T-helper 17 cell (primary cell): ENCODE measurements around the gene TMPRSS6. TPM values are rescaled to one million over a fixed set of nuclear protein-coding genes. Genes with fewer than 3 reads are reported as not detected.
A peak's percentile ranks its signal among the peaks of the same experiment; 100 is the strongest.

ENCODE experiments used
- ATAC-seq: fragments of 150-1000 bp; cut with Tn5 transposase; 2 replicates; pipeline ENCODE4 v1.10.0; 2021; ENCODE audit warnings: mild to moderate bottlenecking, moderate library complexity
- DNase-seq, 3 donors: peaks; one replicate each; pipeline versions ENCODE4 v3.0.0 to v3.0.0-alpha.2; 2020 to 2021
- H3K9me3 ChIP-seq: one replicate; pipeline ENCODE4 v1.7.0; 2013; ENCODE audit warnings: low read length, mild to moderate bottlenecking; ENCODE audit not compliant: control insufficient read depth, poor library complexity, severe bottlenecking
- H3K27ac Mint-ChIP-seq: one replicate; pipeline ENCODE4 v1.8.0; 2022; ENCODE audit warnings: mild to moderate bottlenecking, moderate library complexity, mixed read lengths
- H3K27me3 Mint-ChIP-seq: one replicate; pipeline ENCODE4 v1.8.0; 2022; ENCODE audit warnings: mixed read lengths
- H3K36me3 Mint-ChIP-seq: one replicate; pipeline ENCODE4 v1.8.0; 2022; ENCODE audit warnings: low read depth, mixed read lengths
- H3K4me1 Mint-ChIP-seq: one replicate; pipeline ENCODE4 v1.8.0; 2022; ENCODE audit warnings: mild to moderate bottlenecking, mixed read lengths
- H3K4me3 Mint-ChIP-seq: one replicate; pipeline ENCODE4 v1.8.0; 2022; ENCODE audit warnings: mild to moderate bottlenecking, moderate library complexity, mixed read lengths
- total RNA-seq, 4 donors: library from RNA in 2 of 4; stranded (reverse) in 2 of 4; gene quantifications; one replicate each; pipeline ENCODE4 v1.2.3 and lab custom pipeline; 2022 to 2026

The TMPRSS6 gene
- total RNA-seq, 2 donors from 2014 or later, result 0.31 to 0.92 TPM

DNA sequence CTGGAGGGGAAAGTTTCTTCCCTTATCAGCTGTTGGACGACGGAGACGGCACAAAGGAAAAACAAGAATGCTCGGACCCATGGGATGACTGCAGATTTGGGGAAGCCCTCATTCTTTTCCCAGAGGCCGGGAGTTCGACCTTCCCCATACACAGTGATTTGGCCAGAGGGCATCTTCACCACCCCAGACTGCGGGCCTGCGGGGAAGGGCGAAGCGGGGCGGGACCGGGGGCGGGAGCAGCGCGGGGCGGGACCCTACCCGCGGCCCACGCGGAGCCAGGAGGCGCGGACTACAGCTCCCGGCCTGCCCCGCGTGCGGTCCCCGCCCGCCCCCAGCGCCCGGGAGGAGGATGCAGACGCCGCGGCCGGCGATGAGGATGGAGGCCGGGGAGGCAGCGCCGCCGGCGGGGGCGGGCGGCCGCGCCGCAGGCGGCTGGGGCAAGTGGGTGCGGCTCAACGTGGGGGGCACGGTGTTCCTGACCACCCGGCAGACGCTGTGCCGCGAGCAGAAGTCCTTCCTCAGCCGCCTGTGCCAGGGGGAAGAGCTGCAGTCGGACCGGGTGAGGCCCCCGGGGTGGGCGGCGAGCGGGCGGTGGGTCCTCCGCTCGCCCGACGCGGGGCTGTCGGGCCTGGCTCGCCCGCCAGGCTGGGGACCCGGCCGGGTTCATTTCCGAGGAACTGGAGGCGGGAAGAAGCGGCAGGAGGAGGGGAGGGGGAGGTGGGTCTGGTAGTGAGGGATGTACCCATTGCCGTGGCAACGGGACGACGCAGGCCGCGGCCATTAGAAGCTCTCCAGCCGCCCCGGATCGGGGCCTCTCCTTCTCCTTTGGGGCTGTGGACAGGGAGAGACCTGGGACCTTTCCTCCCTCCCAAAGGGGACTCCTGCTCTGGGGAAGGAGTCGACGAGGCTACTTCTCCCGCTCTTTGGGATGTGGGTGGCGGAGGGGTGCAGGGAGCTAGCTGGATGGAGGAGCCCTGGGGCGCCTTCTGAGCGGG is 57.8 kb downstream of the TMPRSS6 start, which contains the start of gene KCTD17:
KCTD17 (plus strand) TSS at position 352 of the 995 bp plus-strand sequence; CDS start at position 371, 19 bp downstream.
- ATAC-seq (peak; percentile 100), DNase-seq (peak; percentile 63 to 72 (median 65))
- H3K36me3 Mint-ChIP-seq, result no peaks in the 10 kb centered on the region
- H3K9me3 ChIP-seq, result no peaks in the 10 kb centered on the region
- H3K4me1 Mint-ChIP-seq, result peaks cover 4% of the 10 kb centered on the region
- H3K4me3 Mint-ChIP-seq, result peak within 1 kb of the TSS; percentile 87
- H3K27ac Mint-ChIP-seq, result no peak within 1 kb of the TSS
- H3K27me3 Mint-ChIP-seq, result no peaks in the 10 kb centered on the region

DNA sequence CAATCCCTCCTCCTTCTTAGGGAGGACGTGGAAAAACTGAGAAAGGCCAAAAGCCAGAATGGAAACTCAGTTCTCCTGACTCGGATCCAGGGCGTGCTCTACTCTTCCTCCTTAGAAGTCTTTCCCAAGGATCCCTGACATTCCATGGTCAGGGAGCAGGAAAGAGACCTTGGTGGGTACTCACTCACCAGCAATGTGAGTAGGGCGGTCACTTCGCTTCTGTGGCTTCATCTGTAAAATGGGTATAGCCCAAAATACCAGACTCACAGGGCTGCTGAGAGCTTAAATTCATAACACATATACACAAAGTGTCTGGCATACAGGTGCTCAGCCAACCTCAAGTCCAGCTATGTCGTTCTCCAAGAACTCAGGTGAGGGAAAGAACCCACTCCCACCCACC is 58.6 kb downstream of the TMPRSS6 start:
- peaks cover 4% of the 10 kb centered on the region for H3K4me1 Mint-ChIP-seq
- DNase-seq (no peak), ATAC-seq (no peak)
- H3K9me3 ChIP-seq, result no peaks in the 10 kb centered on the region
- no peaks in the 10 kb centered on the region for H3K27me3 Mint-ChIP-seq
- H3K36me3 Mint-ChIP-seq, result no peaks in the 10 kb centered on the region
- H3K27ac Mint-ChIP-seq, result no peak overlapping the region
- H3K4me3 Mint-ChIP-seq, result peak overlapping the region; percentile 87

DNA sequence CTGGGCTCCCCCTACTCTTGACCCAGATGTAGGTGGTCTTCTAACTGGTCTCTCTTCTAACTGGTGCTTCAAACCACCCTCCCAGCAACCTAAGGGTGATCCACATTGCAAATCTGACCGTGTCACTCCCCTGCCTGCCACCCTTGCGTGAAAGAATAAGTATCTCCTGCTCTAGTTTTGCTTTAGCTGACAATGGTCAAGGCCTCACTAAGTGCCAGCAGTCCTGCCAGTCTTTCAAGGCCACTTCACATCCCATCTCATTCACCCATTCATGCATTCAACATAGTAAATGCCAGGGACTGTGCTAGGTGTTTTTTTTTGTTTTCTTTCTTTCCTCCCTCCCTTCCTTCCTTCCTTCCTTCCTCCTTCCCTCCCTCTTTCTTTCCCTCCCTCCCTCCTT is 60.3 kb downstream of the TMPRSS6 start:
- DNase-seq (no peak), ATAC-seq (no peak)
- Mint-ChIP-seq H3K36me3 (no peaks in the 10 kb centered on the region), H3K4me3 (no peak overlapping the region), H3K27me3 (no peaks in the 10 kb centered on the region), H3K27ac (no peak overlapping the region), H3K4me1 (peaks cover 7% of the 10 kb centered on the region)
- H3K9me3 ChIP-seq, result no peaks in the 10 kb centered on the region

DNA sequence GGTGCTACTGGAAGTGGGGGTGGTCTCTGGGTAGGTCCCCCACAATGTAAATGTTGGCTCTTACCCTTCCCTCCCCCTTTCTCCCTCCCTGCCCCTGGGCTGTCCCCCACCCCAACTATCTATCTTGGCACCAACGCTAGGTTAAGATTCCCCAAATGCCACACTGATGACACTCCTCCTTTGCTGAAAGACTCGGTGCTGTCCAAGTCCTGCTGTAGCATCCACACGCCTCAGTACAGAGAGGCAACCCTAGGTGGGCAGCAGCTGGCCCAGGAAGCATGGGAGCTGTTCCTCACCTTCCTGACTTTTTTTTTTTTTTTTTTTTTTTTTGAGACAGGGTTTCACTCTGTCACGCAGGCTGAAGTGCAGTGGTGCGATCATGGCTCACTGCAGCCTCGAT is 61.4 kb downstream of the TMPRSS6 start:
- Mint-ChIP-seq H3K36me3 (no peaks in the 10 kb centered on the region), H3K27ac (no peak overlapping the region), H3K4me1 (peaks cover 7% of the 10 kb centered on the region), H3K27me3 (no peaks in the 10 kb centered on the region), H3K4me3 (no peak overlapping the region)
- H3K9me3 ChIP-seq, result no peaks in the 10 kb centered on the region
- DNase-seq (no peak), ATAC-seq (no peak)

DNA sequence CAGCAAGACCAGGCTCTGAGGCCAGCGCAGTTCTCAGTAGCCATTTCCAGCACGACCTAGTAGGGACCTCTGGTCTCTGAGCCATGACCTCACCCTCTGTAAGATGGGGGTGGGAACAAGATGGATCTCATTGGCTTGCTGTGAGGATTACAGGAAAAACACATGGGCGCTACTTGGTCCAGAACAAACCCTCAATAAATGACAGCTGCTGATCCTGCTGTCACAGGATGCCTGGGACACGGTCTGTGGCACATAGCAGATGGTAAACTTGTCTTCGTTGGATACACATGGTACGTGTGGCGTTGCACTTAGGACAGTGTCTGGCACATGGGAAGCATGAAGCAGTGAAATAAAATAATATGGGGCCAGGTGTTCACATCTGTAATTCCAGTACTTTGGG is 62.5 kb downstream of the TMPRSS6 start:
- no peaks in the 10 kb centered on the region for H3K27me3 Mint-ChIP-seq
- no peaks in the 10 kb centered on the region for H3K9me3 ChIP-seq
- no peak overlapping the region for H3K4me3 Mint-ChIP-seq
- no peak for ATAC-seq
- peaks cover 2% of the 10 kb centered on the region for H3K4me1 Mint-ChIP-seq
- no peak for DNase-seq
- H3K27ac Mint-ChIP-seq, result no peak overlapping the region
- no peaks in the 10 kb centered on the region for H3K36me3 Mint-ChIP-seq

DNA sequence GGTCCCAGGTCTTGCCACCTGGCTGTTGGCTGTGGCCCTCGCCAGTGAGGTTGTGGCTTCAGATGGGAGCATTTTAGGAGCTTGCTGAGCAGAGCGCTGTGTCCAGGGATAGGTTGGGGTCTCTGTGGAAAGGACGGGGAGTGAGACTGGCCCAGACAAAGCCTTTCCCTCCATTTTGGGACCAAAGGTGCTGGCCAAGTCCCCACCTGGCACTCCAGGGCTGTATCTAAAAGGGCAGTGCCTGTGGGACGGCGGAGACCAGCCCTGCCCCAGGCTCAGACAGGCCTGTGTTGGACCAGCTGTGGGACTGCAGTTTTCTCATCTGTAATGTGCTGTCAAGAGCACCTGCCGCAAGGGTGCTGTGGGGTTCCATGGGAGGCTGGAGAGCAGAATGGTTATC is 62.9 kb downstream of the TMPRSS6 start:
- H3K4me1 Mint-ChIP-seq, result peaks cover 2% of the 10 kb centered on the region
- H3K27ac Mint-ChIP-seq, result no peak overlapping the region
- H3K9me3 ChIP-seq, result no peaks in the 10 kb centered on the region
- H3K4me3 Mint-ChIP-seq, result no peak overlapping the region
- DNase-seq, result no peak
- no peak for ATAC-seq
- H3K36me3 Mint-ChIP-seq, result no peaks in the 10 kb centered on the region
- peaks cover 1% of the 10 kb centered on the region for H3K27me3 Mint-ChIP-seq

DNA sequence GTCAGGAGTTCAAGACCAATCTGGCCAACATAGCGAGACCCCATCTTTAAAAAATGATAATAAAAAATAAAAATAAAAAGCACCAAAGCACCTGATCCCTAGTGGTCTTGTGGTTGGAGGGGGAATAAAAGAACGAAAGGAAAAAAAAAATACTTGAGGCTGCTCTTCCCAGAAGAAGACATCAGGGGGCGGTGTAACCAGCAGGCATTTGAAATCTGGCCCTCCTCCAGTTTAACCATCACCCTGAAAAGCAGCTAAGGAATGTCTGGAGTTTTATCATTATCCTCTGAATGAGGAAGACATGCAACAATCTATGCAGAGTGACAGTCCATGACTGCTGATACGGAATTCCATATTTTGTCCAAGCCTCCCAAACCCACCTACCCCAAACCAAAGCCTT is 63.6 kb downstream of the TMPRSS6 start:
- no peaks in the 10 kb centered on the region for H3K36me3 Mint-ChIP-seq
- peaks cover 2% of the 10 kb centered on the region for H3K4me1 Mint-ChIP-seq
- no peak overlapping the region for H3K4me3 Mint-ChIP-seq
- DNase-seq (no peak), ATAC-seq (no peak)
- H3K27ac Mint-ChIP-seq, result no peak overlapping the region
- H3K9me3 ChIP-seq, result no peaks in the 10 kb centered on the region
- peaks cover 8% of the 10 kb centered on the region for H3K27me3 Mint-ChIP-seq

DNA sequence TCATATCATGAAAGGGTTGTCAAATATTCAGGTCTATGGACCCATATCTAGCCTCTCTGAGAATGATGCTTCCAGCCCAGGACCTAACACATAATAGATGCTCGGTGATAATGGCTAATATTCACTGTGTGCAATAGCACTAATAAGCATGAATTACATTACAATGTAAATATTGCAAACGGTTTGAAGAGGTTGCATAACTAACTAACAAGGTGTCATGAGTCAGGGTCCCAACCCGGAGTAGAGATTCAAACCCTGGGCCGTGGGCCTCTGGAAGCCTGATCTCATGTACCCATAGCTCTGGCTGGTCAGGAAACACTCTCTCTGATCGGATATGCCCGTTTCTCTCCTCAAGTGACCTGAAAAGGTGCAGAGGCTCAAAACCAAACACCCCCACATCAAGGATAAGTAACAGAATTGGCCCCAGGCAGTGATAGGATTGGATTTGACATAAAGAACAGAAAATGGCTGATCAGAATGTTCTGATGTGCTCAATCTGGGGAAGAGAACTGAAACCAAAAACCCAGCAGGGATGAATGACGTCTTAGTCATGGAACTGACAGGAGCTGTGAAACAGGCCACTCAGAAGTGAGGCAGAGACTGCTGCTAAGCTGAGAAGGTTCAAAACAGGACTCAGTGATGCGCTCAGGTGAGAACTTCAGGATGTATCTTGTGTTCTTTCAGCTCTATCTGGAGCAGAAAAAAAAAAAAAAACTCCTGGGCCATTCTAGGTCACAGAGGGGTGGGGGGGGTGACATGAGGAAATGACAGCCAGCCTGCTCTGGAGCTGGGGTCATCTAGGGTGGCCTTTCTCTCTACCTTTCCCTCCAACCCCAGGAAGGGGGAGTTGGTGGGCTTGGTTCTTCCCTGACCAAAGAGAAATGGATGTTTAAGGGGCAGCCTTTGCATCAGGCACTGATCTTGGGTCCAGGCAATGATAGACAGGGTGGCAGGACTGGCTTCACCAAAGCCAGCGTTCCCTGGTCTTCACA is 64.6 kb downstream of the TMPRSS6 start:
- DNase-seq (no peak), ATAC-seq (no peak)
- Mint-ChIP-seq H3K36me3 (no peaks in the 10 kb centered on the region), H3K4me1 (peaks cover 2% of the 10 kb centered on the region), H3K27ac (no peak overlapping the region), H3K4me3 (no peak overlapping the region), H3K27me3 (peaks cover 16% of the 10 kb centered on the region)
- no peaks in the 10 kb centered on the region for H3K9me3 ChIP-seq

DNA sequence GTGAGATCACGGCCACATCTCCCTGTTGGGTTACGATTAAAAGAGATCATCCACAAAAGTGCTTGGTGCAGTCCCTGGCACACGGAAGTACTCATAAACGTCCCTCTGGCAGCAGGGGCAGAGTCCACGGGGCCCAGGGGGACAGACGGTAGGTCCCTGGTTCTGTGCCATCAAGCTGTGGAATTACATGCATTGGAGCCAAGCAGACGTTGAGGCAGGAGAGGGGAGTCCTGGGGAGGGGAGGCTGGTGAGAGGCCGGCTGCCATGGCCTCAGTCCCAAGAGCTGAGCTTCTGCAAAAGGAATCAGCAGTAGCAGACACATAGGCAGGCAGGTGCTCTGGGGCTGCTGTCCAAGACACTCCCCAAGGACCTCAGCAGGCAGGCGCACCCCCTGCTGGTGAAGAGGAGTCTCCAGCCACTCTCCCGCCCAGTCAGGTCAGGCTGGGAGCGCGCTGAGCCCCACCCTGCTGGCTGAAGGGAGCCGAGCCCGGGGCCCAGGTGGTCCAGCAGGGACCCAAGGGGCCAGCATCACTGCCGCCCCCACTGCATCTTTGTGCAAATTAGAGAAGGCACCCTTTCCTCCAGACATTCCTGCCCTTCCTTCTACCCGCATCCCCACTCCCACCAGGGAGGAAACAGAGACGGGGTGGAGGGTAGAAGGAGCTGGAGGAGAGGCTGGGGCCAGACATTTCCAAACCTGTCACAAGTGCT is 65.5 kb downstream of the TMPRSS6 start:
- peaks cover 19% of the 10 kb centered on the region for H3K27me3 Mint-ChIP-seq
- no peaks in the 10 kb centered on the region for H3K36me3 Mint-ChIP-seq
- ATAC-seq (peak; percentile 78), DNase-seq (peak in 1 of 3 donors; percentile 27)
- H3K9me3 ChIP-seq, result no peaks in the 10 kb centered on the region
- H3K4me3 Mint-ChIP-seq, result no peak overlapping the region
- H3K27ac Mint-ChIP-seq, result no peak overlapping the region
- H3K4me1 Mint-ChIP-seq, result peaks cover 2% of the 10 kb centered on the region

DNA sequence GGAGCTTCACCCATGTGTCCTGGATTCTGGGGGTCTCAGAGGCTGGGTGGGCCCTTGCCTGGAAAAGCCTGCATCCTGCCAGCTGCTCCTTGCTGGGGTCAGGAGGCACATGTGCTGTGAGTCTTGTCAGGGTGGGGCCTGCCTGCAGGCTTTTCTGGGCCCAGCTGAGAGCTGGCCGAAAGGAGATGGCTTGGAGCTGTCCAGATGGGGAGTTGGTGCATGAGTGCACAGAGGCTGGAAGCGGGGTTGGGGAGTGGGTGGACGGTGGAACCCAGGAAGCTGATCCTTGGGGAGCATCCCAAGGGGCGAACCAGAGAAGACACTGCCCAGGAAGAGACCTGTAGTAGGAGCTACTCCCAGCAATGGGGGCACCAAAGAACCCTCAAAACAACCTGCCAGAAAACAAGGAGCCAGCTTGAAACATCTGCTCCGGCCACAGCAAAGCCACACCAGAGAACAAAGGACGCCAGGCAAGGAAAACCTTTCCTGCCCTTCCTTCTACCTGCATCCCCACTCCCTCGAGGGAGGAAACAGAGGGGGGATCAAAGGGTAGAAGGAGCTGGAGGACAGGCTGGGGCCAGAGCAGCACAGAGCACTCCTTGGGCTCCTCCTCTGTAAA is 66.2 kb downstream of the TMPRSS6 start:
- H3K4me3 Mint-ChIP-seq, result no peak overlapping the region
- no peaks in the 10 kb centered on the region for H3K9me3 ChIP-seq
- H3K36me3 Mint-ChIP-seq, result no peaks in the 10 kb centered on the region
- peaks cover 19% of the 10 kb centered on the region for H3K27me3 Mint-ChIP-seq
- H3K27ac Mint-ChIP-seq, result peak overlapping the region; percentile 24
- ATAC-seq, result no peak
- DNase-seq, result no peak
- peaks cover 2% of the 10 kb centered on the region for H3K4me1 Mint-ChIP-seq

DNA sequence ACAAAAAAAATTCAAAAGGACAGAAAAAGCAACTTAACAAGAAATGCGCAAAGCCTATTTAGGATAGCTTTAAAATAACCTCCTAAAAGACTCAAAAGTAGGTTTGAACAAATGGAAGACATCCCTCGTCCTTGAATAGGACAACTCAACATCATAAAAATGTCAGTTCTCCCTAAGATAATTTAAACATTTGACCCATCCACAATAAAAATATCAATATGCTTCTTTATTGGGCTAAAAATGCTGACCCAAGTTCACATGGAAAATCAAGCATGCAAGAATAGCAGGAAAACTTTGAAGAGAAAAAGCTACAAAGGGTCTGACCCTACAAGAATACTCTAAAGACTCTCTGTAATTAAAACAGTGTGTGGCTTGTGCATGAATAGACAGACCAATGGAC is 70.0 kb downstream of the TMPRSS6 start:
- ATAC-seq (no peak), DNase-seq (no peak)
- Mint-ChIP-seq H3K27ac (no peak overlapping the region), H3K4me3 (no peak overlapping the region), H3K4me1 (no peaks in the 10 kb centered on the region), H3K27me3 (peaks cover 45% of the 10 kb centered on the region), H3K36me3 (no peaks in the 10 kb centered on the region)
- no peaks in the 10 kb centered on the region for H3K9me3 ChIP-seq

DNA sequence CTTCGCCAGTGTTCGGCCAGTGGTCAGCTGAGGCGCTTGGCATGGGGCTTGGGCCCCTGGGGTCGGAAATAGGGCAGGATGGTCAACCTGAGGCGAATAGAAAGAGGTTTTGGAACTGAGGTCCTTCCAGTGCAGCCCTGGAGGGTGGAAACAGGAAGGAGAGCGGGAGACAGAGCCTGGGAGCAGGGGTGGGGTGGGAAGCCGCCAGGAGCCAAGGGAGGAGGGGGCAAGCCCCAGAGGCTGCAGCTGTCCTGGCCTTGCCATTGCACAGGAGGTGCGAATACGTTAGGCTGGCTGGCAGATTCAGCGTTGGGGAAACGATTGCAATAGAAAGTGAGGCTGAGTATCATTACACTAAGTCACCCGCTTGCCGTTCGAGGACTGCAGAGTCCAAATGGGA is 71.8 kb downstream of the TMPRSS6 start:
- DNase-seq (no peak), ATAC-seq (no peak)
- H3K36me3 Mint-ChIP-seq, result no peaks in the 10 kb centered on the region
- H3K4me3 Mint-ChIP-seq, result no peak overlapping the region
- H3K27ac Mint-ChIP-seq, result no peak overlapping the region
- H3K4me1 Mint-ChIP-seq, result peaks cover 2% of the 10 kb centered on the region
- no peaks in the 10 kb centered on the region for H3K9me3 ChIP-seq
- peaks cover 54% of the 10 kb centered on the region for H3K27me3 Mint-ChIP-seq
